Kidney epithelial cell (primary cell): ENCODE measurements around the gene TTC8. TPM values are rescaled to one million over a fixed set of nuclear protein-coding genes. Genes with fewer than 3 reads are reported as not detected.

Experiments used
- DNase-seq: peaks from one replicate; pipeline ENCODE4 v3.0.0-alpha.2; 2010; ENCODE audit warnings: low read depth
- H3K27me3 ChIP-seq: 2 replicates; pipeline ENCODE4 v1.6.0; 2011; ENCODE audit warnings: low read length; ENCODE audit not compliant: control insufficient read depth, insufficient read depth
- H3K36me3 ChIP-seq: 2 replicates; pipeline ENCODE4 v1.5.1; 2011; ENCODE audit warnings: low read length; ENCODE audit not compliant: control insufficient read depth, insufficient read depth
- H3K4me3 ChIP-seq: 2 replicates; pipeline ENCODE4 v1.5.1; 2011; ENCODE audit warnings: low read depth, mild to moderate bottlenecking, control low read depth, low read length
- CTCF ChIP-seq: IDR thresholded peaks from 2 replicates; pipeline ENCODE4 v1.5.1; 2011; ENCODE audit warnings: mild to moderate bottlenecking, moderate library complexity, low read length, control low read depth, inconsistent platforms; ENCODE audit not compliant: insufficient read depth, poor library complexity, severe bottlenecking
- total RNA-seq: library from RNA; depleted of rRNA; stranded (reverse); fragments of >200 nt; gene quantifications from 2 replicates; pipeline ENCODE4 v1.2.3, GENCODE V29; 2015

The TTC8 gene
- total RNA-seq, 1 donor from 2014 or later = 18.3 TPM

- peaks cover under 1% of the 10 kb centered on the region for H3K27me3 ChIP-seq
- no peaks in the 10 kb centered on the region for H3K36me3 ChIP-seq
- no peak overlapping the region for H3K4me3 ChIP-seq
- TF ChIP-seq CTCF = no peak
- no peak for DNase-seq
Measured at GRCh38 chr14:88825503-88825902, 1.1 kb downstream of the TTC8 start.

- Histone ChIP-seq H3K36me3 (no peaks in the 10 kb centered on the region), H3K27me3 (no peaks in the 10 kb centered on the region), H3K4me3 (no peak overlapping the region)
- TF ChIP-seq CTCF = no peak
- DNase-seq = no peak
Measured at GRCh38 chr14:88829188-88829587, 4.7 kb downstream of the TTC8 start.

- no peak for TF ChIP-seq CTCF
- Histone ChIP-seq H3K36me3 (no peaks in the 10 kb centered on the region), H3K27me3 (no peaks in the 10 kb centered on the region), H3K4me3 (no peak overlapping the region)
- no peak for DNase-seq
Measured at GRCh38 chr14:88829685-88830302, 5.3 kb downstream of the TTC8 start.

GRCh38 chr14:88831284-88831683 lies 6.8 kb downstream of the TTC8 start:
- H3K36me3 ChIP-seq = no peaks in the 10 kb centered on the region
- DNase-seq = no peak

GRCh38 chr14:88834883-88835431 lies 10.5 kb downstream of the TTC8 start:
- no peaks in the 10 kb centered on the region for H3K36me3 ChIP-seq
- no peaks in the 10 kb centered on the region for H3K27me3 ChIP-seq
- DNase-seq = no peak
- H3K4me3 ChIP-seq = no peak overlapping the region
- no peak for TF ChIP-seq CTCF

More at GRCh38 chr14:88831284-88831683, 6.8 kb downstream of the TTC8 start:
- Histone ChIP-seq H3K4me3 (no peak overlapping the region), H3K27me3 (no peaks in the 10 kb centered on the region)
- TF ChIP-seq CTCF = no peak

- no peak for DNase-seq
- H3K27me3 ChIP-seq = no peaks in the 10 kb centered on the region
- no peak overlapping the region for H3K4me3 ChIP-seq
- H3K36me3 ChIP-seq = no peaks in the 10 kb centered on the region
- no peak for TF ChIP-seq CTCF
Measured at GRCh38 chr14:88835661-88836060, 11.2 kb downstream of the TTC8 start.
